HG03139 (cell line): Measurements from ENCODE around the gene ZBTB2.
"Not testable (repeated sequence)": the region's sequence is repeated elsewhere in the genome, so short reads cannot be mapped to it uniquely, and the experiment has no call there.

Source experiments
- ATAC-seq: cut with Tn5 transposase; IDR thresholded peaks from one replicate; pipeline ENCODE4 v1.9.1; 2021; ENCODE audit not compliant: unreplicated experiment

The ZBTB2 gene

GRCh38 chr6:151402228-151402627, 10.9 kb upstream of the ZBTB2 start:
- no peak for ATAC-seq

DNA sequence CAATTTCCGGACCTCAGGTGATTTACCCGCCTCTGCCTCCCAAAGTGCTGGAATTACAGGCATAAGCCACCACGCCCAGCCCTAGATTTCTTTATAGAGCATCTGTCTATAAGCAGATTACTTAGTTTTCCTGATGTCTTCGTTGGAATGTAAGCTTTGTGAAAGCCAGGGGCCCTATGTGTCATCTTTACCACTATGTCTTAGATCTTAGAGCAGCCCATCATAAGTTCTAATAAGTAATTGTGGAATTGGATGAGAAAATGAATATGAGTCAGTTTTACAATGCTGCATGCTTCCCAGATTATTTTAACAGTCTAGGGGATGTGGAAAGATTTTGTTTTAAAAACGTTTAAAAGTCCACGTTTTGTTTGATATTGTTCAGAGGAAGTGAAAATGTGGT, 9.1 kb upstream of the ZBTB2 start:
- ATAC-seq: no peak

GRCh38 chr6:151399679-151400078, 8.3 kb upstream of the ZBTB2 start:
- no peak for ATAC-seq

DNA sequence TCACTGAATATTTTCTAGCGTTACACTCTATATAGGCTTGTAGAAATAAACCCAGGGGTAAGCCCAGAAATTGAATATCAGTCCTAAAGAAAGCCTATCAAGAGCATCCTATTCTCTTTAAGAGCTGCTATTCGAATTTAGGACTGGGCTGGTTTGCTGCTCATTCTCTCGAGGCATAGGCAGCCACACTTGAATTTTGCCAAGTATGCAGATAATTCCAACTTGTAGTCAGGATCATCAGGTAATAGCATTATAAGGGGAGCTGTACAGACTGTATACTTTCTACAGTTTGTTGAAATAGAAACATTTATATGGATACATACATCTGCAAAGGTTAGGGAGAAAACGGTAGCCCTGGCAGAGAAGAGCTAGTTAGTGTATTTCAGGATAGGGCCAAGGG, 2.1 kb upstream of the ZBTB2 start:
- no peak for ATAC-seq

DNA sequence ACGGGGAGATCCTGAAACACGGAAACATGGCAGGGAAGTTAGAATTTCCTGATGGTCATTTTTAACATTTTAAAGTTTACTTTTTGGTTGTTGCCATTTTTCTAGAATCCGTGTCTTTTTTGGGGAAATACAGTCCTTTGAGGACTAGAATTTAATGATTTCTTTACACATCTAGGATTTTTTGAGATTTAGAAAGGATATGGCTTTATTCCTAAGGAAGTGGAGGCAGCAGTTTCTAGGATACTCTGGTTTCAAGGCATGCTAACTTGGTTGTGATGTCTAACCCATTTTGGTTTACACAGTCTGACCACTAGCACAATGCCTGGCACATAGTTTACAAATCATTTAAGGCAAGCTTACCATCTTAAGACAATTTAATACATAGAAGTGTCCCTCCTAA, 1.1 kb upstream of the ZBTB2 start:
- no peak for ATAC-seq

GRCh38 chr6:151390851-151391470, 398 bp downstream of the ZBTB2 start:
- peak; percentile 9 for ATAC-seq

DNA sequence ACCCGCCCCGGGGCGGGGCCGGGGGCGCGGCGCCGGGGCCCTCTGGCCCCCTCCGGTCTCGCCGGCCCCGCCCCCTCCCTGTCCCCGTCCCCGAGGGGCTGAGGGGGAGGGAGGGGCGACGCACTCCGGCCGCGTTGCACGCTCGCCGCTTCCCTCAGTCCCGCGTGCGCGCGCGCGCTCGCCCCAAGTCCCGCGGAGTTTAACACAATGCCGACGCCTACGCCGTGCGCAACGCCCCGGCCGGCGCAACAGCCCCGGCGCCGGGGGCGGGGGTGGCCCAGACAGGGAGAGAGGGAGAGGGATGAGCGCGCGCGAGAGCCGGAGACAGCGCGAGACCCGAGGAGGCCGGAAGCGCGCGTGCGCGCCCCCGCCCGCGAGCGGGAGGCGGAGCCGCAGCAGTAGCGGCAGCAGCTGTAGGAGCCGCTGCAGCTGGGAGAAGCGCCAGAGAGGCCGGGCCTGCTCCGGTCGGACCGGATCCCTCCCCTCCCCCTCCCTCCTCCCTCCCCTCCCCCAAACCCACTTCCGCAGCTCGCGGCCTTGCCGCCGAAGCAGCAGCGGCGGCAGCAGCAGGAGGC, 996 bp downstream of the ZBTB2 start:
- ATAC-seq: peak; percentile 78

DNA sequence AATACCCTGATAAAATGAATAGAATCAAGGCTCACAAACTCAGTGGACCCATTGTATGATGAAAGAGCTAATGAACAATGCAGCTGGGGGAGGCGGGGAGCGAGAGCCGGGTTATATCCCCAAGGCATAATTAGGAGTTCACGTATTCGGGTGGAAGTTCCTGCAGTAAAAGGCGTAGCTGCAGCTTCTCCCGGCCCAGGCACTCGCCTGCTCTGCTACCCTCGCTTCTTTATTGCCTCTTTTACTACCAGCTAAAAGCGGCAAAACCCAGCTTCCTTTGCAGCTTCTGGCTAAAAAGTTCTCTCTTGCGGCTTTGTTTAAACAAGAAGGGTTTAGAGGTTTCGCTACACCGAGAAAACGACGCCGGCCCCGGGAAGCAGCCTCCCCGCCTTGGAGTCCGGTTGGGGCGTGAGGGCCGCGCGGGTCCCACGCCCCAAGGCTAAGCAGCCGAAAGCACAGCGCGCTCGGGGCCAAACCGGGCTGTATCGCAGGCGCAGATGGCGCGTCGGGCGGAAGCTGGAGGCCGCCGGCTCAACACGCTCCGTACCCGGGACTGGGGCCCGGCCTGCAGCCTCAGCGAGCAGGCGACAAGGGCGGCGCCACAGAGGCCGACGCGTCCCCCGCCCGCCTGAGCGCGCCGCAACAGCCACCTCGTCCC, 1.6 kb downstream of the ZBTB2 start:
- ATAC-seq: peak; percentile 56

DNA sequence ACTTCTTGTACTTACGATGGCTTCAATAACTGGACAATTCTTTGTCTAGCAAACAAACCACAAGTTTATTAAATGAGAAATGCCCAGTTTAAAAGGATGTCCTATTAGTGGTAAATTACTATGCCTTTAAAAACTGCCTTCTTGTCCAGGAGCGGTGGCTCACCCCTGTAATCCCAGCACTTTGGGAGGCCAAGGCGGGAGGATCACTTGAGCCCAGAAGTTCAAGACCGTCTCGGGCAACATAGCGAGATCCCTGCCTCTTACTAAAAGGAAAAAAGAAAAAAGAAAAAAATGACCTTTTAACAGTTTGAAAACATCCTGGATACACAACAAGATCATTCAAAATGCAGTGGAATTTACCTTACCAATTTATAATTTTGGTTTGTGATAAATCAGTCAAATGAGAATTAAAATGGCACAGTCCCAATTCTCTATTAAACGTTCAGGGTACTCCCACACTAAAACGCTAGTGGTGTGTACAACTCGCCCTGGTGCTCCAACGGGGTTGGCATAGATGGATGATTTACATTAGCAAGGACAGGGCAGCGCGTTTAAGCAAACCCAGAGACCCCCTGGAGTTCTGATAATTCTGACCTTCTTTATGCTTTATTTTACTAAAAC, 2.3 kb downstream of the ZBTB2 start:
- no peak for ATAC-seq

DNA sequence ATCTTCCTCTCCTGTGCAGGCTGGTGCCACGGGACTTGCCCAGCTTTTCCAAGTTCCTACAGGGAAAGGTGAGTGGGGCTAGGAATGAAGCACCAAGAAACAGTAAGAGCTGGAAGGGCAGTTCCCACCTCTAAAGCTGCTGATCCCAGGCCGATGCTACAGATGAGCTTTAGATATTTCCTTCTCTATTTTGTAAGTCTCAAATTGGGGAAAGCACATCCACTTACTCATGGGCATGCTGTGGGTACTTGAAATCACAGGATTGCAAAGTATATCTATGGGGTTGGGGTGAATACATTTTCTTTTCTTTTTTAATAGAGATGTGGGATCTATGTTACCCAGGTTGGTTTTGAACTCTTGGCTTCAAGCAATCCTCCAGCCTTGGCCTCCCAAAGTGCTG, 3.1 kb downstream of the ZBTB2 start:
- ATAC-seq: no peak

- no peak for ATAC-seq
Measured at GRCh38 chr6:151387175-151387970, 4.0 kb downstream of the ZBTB2 start.

DNA sequence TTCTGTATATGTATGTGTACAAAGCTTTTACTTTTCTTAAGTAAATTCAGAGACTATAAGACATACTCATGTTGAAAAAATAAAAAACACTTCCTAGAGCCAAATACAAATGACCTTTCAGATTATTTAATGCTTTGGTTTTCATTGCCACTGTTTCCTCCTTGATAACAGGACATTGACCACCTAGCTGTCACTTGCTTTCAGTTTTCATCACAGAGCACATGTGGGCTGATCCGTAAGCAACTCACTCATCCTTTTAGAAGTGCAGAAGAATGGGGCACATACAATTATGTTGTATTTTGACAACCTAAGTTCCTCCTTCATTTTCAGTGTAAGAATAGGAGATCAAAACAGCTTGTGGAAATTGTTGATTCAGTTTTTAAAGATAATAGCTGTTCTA, 6.2 kb downstream of the ZBTB2 start:
- ATAC-seq: no peak

DNA sequence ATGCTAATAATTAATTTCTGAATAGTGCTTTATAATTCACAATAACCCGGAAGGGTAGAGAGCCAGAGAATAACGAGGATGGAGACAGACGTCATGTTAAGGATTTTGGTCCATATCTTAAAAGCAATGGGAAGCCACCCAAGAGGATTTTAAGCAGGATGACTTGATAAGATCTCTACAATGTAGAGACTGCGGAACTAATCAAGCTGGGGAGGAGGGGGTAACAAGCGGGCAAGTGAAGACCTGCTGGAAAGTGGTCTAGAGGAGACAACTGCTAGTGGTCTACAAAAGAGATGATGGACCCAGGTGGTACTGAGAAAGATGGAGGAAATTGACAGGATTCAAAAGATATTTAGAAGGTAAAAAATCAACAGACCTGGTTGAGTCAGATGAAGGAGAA, 7.2 kb downstream of the ZBTB2 start:
- no peak for ATAC-seq

GRCh38 chr6:151382631-151383030, 8.7 kb downstream of the ZBTB2 start:
- ATAC-seq: not testable (repeated sequence)

DNA sequence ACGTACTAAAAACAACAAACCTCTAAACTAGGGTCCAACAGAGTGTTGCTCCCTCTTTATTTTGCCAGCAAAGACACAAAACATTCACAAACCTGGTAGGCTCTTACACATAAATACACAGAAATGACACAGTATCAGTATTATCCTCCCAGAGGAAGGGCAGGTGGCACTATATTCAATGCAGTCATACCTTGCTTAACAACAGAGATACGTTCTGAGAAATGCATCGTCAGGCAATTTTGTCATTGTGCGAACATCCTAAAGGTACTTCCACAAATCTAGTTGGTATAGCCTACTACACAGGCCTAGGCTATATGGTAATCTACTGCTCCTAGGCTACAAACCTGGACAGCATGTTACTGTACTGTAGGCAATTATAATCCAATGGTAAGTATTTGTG, 9.6 kb downstream of the ZBTB2 start:
- no peak for ATAC-seq

DNA sequence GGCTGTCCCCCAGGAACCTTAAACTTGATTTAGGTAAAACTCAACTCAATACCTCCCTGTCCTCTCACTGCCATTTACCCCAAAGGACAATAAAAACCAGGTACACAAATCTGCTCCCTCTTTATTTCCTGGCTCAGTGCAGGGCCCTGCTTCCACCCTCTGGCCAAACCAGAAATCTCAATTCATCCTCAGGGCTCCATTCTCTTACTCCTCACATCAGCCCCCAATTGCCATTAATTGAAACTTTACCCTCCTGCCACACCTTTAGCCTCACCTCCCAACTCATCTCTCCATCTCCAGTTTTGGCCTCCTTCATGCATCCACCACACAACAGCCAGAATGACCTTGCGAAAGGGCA, 10.5 kb downstream of the ZBTB2 start:
- ATAC-seq: peak; percentile 17

GRCh38 chr6:151379933-151380847, 11.2 kb downstream of the ZBTB2 start:
- ATAC-seq: peak; percentile 46

GRCh38 chr6:151377095-151377494, 14.3 kb downstream of the ZBTB2 start:
- ATAC-seq: no peak

DNA sequence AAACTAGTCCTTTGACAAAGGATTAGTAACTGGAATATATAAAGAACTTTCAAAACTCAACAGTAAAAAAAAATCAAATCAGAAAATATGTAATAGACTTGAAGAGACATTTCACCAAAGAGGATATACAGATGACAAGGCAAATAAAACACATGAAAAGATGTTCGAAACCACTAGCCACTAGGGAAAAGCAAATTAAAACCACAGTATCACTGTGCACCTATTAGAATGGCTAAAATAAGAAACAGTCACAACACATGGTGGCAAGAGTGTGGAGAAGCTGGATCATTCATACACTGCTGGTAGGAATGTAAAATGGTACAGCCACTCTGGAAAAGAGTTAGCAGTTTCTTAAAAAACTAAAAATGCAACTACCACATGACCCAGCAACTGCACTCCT, 14.9 kb downstream of the ZBTB2 start:
- no peak for ATAC-seq

DNA sequence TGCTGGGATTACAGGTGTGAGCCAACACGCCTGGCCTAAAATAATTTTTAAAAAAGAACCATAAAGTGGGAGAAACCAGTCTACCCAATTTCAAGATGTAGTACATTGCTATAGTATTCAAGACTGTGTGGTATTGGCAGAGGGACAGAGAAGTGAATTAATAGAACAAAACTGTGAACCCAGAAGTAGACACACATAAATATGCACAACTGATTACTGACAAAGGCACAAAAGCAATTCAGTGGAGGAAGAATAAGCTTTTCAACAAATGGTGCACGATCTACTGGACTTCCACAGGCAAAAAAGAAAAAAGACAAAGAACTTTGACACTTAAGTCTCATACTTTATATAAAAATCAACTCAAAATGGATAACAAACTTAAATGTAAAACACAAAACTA, 15.5 kb downstream of the ZBTB2 start:
- no peak for ATAC-seq
